Measurements from ENCODE around the gene GALNT2.

GRCh38 chr1:230326971-230327891 lies 260.2 kb downstream of the GALNT2 start:
- TF ChIP-seq REST (IDR thresholded peaks at IDR 0.05; ENCODE audit: insufficient read depth in 1 of 2, low read depth in 2 of 2, low read length in 2 of 2) (no peak), SIN3A (IDR thresholded peaks at IDR 0.05; ENCODE audit: borderline replicate concordance, insufficient read depth, low read length) (no peak), POLR2AphosphoS5 (IDR thresholded peaks at IDR 0.05; ENCODE audit: low read depth, low read length) (no peak)
